Vagina (tissue), 2 donors: Measurements from ENCODE around the gene NQO1. TPM values are rescaled to one million over a fixed set of nuclear protein-coding genes. Genes with fewer than 3 reads are reported as not detected.

Experiments
- DNase-seq, 2 donors: peaks; one replicate each; pipeline ENCODE4 v3.0.0-alpha.2; 2017; ENCODE audit errors: extremely low spot score in 2 of 2
- H3K27ac ChIP-seq: fragments of 200-600 bp; sonication (generic); one replicate; pipeline ENCODE4 v1.5.1; 2019
- H3K27me3 ChIP-seq: fragments of 200-600 bp; sonication (generic); one replicate; pipeline ENCODE4 v1.5.1; 2019
- H3K36me3 ChIP-seq, 2 donors: fragments of 200-600 bp; sonication (generic); one replicate each; pipeline ENCODE4 v1.5.1; 2017 to 2019
- H3K4me1 ChIP-seq: fragments of 200-600 bp; sonication (generic); one replicate; pipeline ENCODE4 v1.5.1; 2019
- H3K4me3 ChIP-seq, 2 donors: fragments of 200-600 bp; sonication (generic); 1 replicate in 1 of 2; 2 replicates in 1 of 2; pipeline ENCODE4 v1.5.1; 2016 to 2019
- H3K9me3 ChIP-seq: fragments of 200-600 bp; sonication (generic); one replicate; pipeline ENCODE4 v1.5.1; 2019
- CTCF ChIP-seq, 3 experiments: fragments of 450-650 bp in 2 of 3; fragments of 200-600 bp in 1 of 3; sonication (generic) in 1 of 3; IDR thresholded peaks; one replicate each; pipeline ENCODE4 v1.5.1; 2017 to 2019; ENCODE audit warnings: antibody characterized with exemption in 3 of 3, mild to moderate bottlenecking in 2 of 3, moderate library complexity in 2 of 3
- POLR2A ChIP-seq, 2 donors: fragments of 450-650 bp; IDR thresholded peaks; one replicate each; pipeline ENCODE4 v1.6.1; 2017; ENCODE audit warnings: antibody characterized with exemption in 2 of 2, mild to moderate bottlenecking in 2 of 2, moderate library complexity in 2 of 2
- POLR2AphosphoS5 ChIP-seq, 2 donors: sonication (generic); formaldehyde crosslinking; IDR thresholded peaks; one replicate each; pipeline ENCODE4 v1.9.0; 2017; ENCODE audit warnings: antibody characterized with exemption in 2 of 2, mild to moderate bottlenecking in 2 of 2, low read depth in 1 of 2; ENCODE audit not compliant: insufficient read depth in 1 of 2
- intact Hi-C: fragments of 100-400 bp; cut with DNase I; formaldehyde crosslinking; loops from one replicate; pipeline ENCODE4 v1.15.1; 2023
- total RNA-seq: library from RNA; depleted of rRNA; stranded (reverse); fragments of >200 nt; gene quantifications from one replicate; pipeline ENCODE4 v1.2.3, GENCODE V29; 2016

NQO1 gene
- total RNA-seq, 1 donor from 2014 or later: 84.5 TPM

GRCh38 chr16:69693916-69694315 is 32.4 kb downstream of the NQO1 start:
- Histone ChIP-seq H3K27me3 (no peaks in the 10 kb centered on the region), H3K4me1 (no peaks in the 10 kb centered on the region), H3K4me3 (no peak overlapping the region), H3K27ac (no peak overlapping the region), H3K36me3 (peaks cover 0 to 48% of the 10 kb centered on the region in 2 donors), H3K9me3 (no peaks in the 10 kb centered on the region)
- intact Hi-C loops: no loop called here
- TF ChIP-seq POLR2AphosphoS5 (IDR thresholded peaks at IDR 0.05; ENCODE audit: insufficient read depth in 1 of 2, low read depth in 1 of 2): no peak
- TF ChIP-seq CTCF (IDR thresholded peaks at IDR 0.05): no peak
- no peak for TF ChIP-seq POLR2A (IDR thresholded peaks at IDR 0.05)
- DNase-seq: no peak

DNA sequence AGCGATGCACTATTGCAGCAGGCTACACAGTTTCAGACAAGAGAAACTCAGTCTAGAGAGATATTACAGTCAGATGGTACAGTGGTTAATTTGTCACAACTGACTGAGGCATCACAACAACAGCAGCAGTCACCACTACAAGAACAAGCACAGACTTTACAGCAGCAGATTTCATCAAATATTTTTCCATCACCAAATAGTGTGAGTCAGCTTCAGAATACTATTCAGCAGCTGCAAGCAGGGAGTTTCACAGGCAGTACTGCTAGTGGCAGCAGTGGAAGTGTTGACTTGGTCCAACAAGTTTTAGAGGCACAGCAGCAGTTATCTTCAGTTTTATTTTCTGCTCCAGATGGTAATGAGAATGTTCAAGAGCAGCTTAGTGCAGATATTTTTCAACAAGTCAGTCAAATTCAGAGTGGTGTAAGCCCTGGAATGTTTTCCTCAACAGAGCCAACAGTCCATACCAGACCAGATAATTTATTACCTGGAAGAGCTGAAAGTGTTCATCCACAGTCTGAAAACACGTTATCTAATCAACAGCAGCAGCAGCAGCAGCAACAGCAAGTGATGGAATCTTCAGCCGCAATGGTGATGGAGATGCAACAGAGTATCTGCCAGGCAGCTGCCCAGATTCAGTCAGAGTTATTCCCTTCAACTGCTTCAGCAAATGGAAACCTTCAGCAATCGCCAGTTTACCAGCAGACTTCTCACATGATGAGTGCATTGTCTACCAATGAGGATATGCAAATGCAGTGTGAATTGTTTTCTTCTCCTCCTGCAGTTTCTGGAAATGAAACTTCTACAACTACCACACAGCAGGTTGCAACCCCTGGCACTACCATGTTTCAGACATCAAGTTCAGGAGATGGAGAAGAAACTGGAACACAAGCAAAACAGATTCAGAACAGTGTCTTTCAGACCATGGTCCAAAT is 34.1 kb downstream of the NQO1 start:
- intact Hi-C loops: no loop called here
- peaks cover 0 to 45% of the 10 kb centered on the region in 2 donors for H3K36me3 ChIP-seq

DNA sequence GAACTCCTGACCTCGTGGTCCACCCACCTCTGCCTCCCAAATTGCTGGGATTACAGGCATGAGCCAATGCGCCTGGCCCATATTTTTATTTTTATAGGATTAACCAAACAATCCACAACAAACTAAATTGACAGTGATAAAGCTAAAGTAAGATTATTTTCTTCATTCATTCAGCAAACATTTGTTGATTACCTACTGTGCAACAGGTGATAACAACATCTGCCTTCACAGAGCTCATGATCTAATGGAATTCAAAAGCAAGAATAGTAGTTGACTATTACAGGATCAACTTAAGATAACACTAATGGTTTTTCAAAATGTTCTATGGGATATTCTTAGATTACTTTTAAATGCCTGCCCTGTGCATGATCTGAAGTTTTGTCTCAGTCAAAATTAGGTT is 37.8 kb downstream of the NQO1 start:
- Histone ChIP-seq H3K9me3 (no peaks in the 10 kb centered on the region), H3K4me3 (no peak overlapping the region), H3K4me1 (no peaks in the 10 kb centered on the region), H3K27ac (no peak overlapping the region), H3K27me3 (no peaks in the 10 kb centered on the region), H3K36me3 (peaks cover 0 to 36% of the 10 kb centered on the region in 2 donors)
- TF ChIP-seq POLR2A (IDR thresholded peaks at IDR 0.05): no peak
- TF ChIP-seq POLR2AphosphoS5 (IDR thresholded peaks at IDR 0.05; ENCODE audit: insufficient read depth in 1 of 2, low read depth in 1 of 2): no peak
- TF ChIP-seq CTCF (IDR thresholded peaks at IDR 0.05): no peak
- DNase-seq: no peak
- intact Hi-C loops: no loop called here

More for the DNA sequence above, 34.1 kb downstream of the NQO1 start:
- Histone ChIP-seq H3K9me3 (no peaks in the 10 kb centered on the region), H3K27me3 (no peaks in the 10 kb centered on the region), H3K4me3 (no peak overlapping the region), H3K4me1 (no peaks in the 10 kb centered on the region), H3K27ac (peak overlapping the region; percentile 30)
- TF ChIP-seq POLR2A (IDR thresholded peaks at IDR 0.05) (no peak), POLR2AphosphoS5 (IDR thresholded peaks at IDR 0.05; ENCODE audit: insufficient read depth in 1 of 2, low read depth in 1 of 2) (no peak), CTCF (IDR thresholded peaks at IDR 0.05) (no peak)
- no peak for DNase-seq

DNA sequence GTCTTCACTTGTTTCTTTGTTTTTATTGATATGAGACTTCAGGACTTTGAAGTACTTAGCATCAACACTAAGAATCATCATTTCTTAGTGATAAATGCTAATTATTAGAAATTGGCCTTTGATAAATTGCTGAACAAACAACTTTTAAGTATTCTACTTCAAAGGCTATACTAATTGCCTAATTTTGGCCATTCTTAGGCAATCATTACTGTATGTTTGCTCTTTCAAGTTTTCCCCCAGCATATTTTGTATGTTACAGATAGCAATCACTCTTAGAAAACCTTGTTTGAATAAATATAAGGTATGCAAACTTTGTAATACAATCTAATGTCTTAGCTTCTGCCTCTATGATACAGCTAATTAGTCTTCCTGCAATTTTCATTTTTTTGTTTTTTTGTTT is 46.0 kb downstream of the NQO1 start:
- Histone ChIP-seq H3K9me3 (no peaks in the 10 kb centered on the region), H3K27me3 (no peaks in the 10 kb centered on the region), H3K4me3 (no peak overlapping the region), H3K4me1 (no peaks in the 10 kb centered on the region), H3K27ac (no peak overlapping the region), H3K36me3 (peaks cover 0 to 50% of the 10 kb centered on the region in 2 donors)
- intact Hi-C loops: no loop called here
- no peak for TF ChIP-seq POLR2AphosphoS5 (IDR thresholded peaks at IDR 0.05; ENCODE audit: insufficient read depth in 1 of 2, low read depth in 1 of 2)
- DNase-seq: no peak

- no peak overlapping the region for H3K27ac ChIP-seq
- H3K9me3 ChIP-seq: no peaks in the 10 kb centered on the region
- no peak for TF ChIP-seq POLR2A (IDR thresholded peaks at IDR 0.05)
- TF ChIP-seq POLR2AphosphoS5 (IDR thresholded peaks at IDR 0.05; ENCODE audit: insufficient read depth in 1 of 2, low read depth in 1 of 2): no peak
- no peak for TF ChIP-seq CTCF (IDR thresholded peaks at IDR 0.05)
- intact Hi-C loops: no loop called here
- no peaks in the 10 kb centered on the region for H3K27me3 ChIP-seq
- no peak overlapping the region for H3K4me3 ChIP-seq
- no peak for DNase-seq
- H3K4me1 ChIP-seq: no peaks in the 10 kb centered on the region
- H3K36me3 ChIP-seq: peaks cover 0 to 51% of the 10 kb centered on the region in 2 donors
Measured at GRCh38 chr16:69672998-69673713, 53.2 kb downstream of the NQO1 start.
